ENCODE results near the gene MYZAP.

Gene MYZAP

GRCh38 chr15:57665194-57665593 is 73.5 kb downstream of the MYZAP start:
- Histone ChIP-seq H2BK5ac (ENCODE audit: low read depth, low read length, poor library complexity, severe bottlenecking) (no peak overlapping the region), H4K91ac (ENCODE audit: low read length) (no peak overlapping the region), H3K27ac (ENCODE audit: low read length, poor library complexity, severe bottlenecking) (no peak overlapping the region), H2BK12ac (ENCODE audit: low read length in 2 of 2) (no peak overlapping the region), H3K18ac (ENCODE audit: low read depth in 1 of 2, low read length in 2 of 2) (no peak overlapping the region), H2AK5ac (ENCODE audit: low read length, severe bottlenecking) (no peak overlapping the region), H3K36me3 (ENCODE audit: control insufficient read depth in 1 of 2, insufficient read depth in 2 of 2, low read depth in 1 of 2, low read length in 2 of 2) (no peaks in the 10 kb centered on the region), H3K4me3 (ENCODE audit: insufficient read depth in 1 of 2, low read depth in 1 of 2, low read length in 2 of 2) (no peak overlapping the region), H2BK120ac (ENCODE audit: low read depth, low read length) (no peak overlapping the region), H3K27me3 (ENCODE audit: control insufficient read depth in 1 of 2, insufficient read depth in 1 of 2, low read length in 2 of 2) (no peaks in the 10 kb centered on the region), H4K8ac (ENCODE audit: low read length) (no peak overlapping the region), H3K23ac (ENCODE audit: low read length in 2 of 2) (no peak overlapping the region), H3K9ac (ENCODE audit: low read length) (no peak overlapping the region), H3K14ac (ENCODE audit: low read length in 2 of 2) (no peak overlapping the region), H3K4ac (ENCODE audit: low read depth in 1 of 2, low read length in 2 of 2) (no peak overlapping the region), H3K9me3 (ENCODE audit: control insufficient read depth, low read length) (no peaks in the 10 kb centered on the region), H3K4me1 (ENCODE audit: control insufficient read depth, insufficient read depth, low read depth, low read length) (peaks cover 7% of the 10 kb centered on the region), H2BK15ac (ENCODE audit: low read depth, poor library complexity, severe bottlenecking) (no peak overlapping the region), H2AFZ (ENCODE audit: low read depth, low read length) (no peak overlapping the region), H3K79me1 (replicated peaks; ENCODE audit: low read length, poor library complexity, severe bottlenecking) (no peaks in the 10 kb centered on the region), H3K4me2 (ENCODE audit: low read length, poor library complexity, severe bottlenecking) (no peak overlapping the region)
- DNase-seq: no peak
- 95% methylated on average over 2 of the region's 2 CpGs for WGBS

GRCh38 chr15:57665939-57666338 is 74.2 kb downstream of the MYZAP start:
- Histone ChIP-seq H3K27ac (ENCODE audit: low read length, poor library complexity, severe bottlenecking) (no peak overlapping the region), H2BK5ac (ENCODE audit: low read depth, low read length, poor library complexity, severe bottlenecking) (no peak overlapping the region), H4K91ac (ENCODE audit: low read length) (no peak overlapping the region), H2BK12ac (ENCODE audit: low read length in 2 of 2) (no peak overlapping the region), H3K4me1 (ENCODE audit: control insufficient read depth, insufficient read depth, low read depth, low read length) (peaks cover 7% of the 10 kb centered on the region), H3K9ac (ENCODE audit: low read length) (no peak overlapping the region), H3K27me3 (ENCODE audit: control insufficient read depth in 1 of 2, insufficient read depth in 1 of 2, low read length in 2 of 2) (no peaks in the 10 kb centered on the region), H3K4me3 (ENCODE audit: insufficient read depth in 1 of 2, low read depth in 1 of 2, low read length in 2 of 2) (no peak overlapping the region), H3K4me2 (ENCODE audit: low read length, poor library complexity, severe bottlenecking) (no peak overlapping the region), H4K8ac (ENCODE audit: low read length) (no peak overlapping the region), H2BK15ac (ENCODE audit: low read depth, poor library complexity, severe bottlenecking) (no peak overlapping the region), H2AK5ac (ENCODE audit: low read length, severe bottlenecking) (no peak overlapping the region), H3K23ac (ENCODE audit: low read length in 2 of 2) (no peak overlapping the region), H3K4ac (ENCODE audit: low read depth in 1 of 2, low read length in 2 of 2) (no peak overlapping the region), H2AFZ (ENCODE audit: low read depth, low read length) (no peak overlapping the region), H3K18ac (ENCODE audit: low read depth in 1 of 2, low read length in 2 of 2) (no peak overlapping the region), H3K36me3 (ENCODE audit: control insufficient read depth in 1 of 2, insufficient read depth in 2 of 2, low read depth in 1 of 2, low read length in 2 of 2) (no peaks in the 10 kb centered on the region), H3K9me3 (ENCODE audit: control insufficient read depth, low read length) (no peaks in the 10 kb centered on the region), H2BK120ac (ENCODE audit: low read depth, low read length) (no peak overlapping the region), H3K79me1 (replicated peaks; ENCODE audit: low read length, poor library complexity, severe bottlenecking) (no peaks in the 10 kb centered on the region), H3K14ac (ENCODE audit: low read length in 2 of 2) (no peak overlapping the region)
- DNase-seq: no peak
- WGBS: 86% methylated on average over 2 of the region's 4 CpGs

GRCh38 chr15:57667171-57667849 is 75.6 kb downstream of the MYZAP start:
- peak; percentile 70 for DNase-seq
- no peaks in the 10 kb centered on the region for H3K79me1 ChIP-seq (replicated peaks; ENCODE audit: low read length, poor library complexity, severe bottlenecking)
- 26% methylated on average over 7 of the region's 10 CpGs for WGBS

GRCh38 chr15:57668016-57668415 is 76.3 kb downstream of the MYZAP start:
- no peak overlapping the region for H4K8ac ChIP-seq (ENCODE audit: low read length)
- no peak overlapping the region for H2AFZ ChIP-seq (ENCODE audit: low read depth, low read length)
- no peaks in the 10 kb centered on the region for H3K79me1 ChIP-seq (replicated peaks; ENCODE audit: low read length, poor library complexity, severe bottlenecking)
- peaks cover 5% of the 10 kb centered on the region for H3K4me1 ChIP-seq (ENCODE audit: control insufficient read depth, insufficient read depth, low read depth, low read length)
- no peak overlapping the region for H2BK15ac ChIP-seq (ENCODE audit: low read depth, poor library complexity, severe bottlenecking)
- H3K27ac ChIP-seq (ENCODE audit: low read length, poor library complexity, severe bottlenecking): peak overlapping the region; percentile 55
- no peaks in the 10 kb centered on the region for H3K9me3 ChIP-seq (ENCODE audit: control insufficient read depth, low read length)
- H4K91ac ChIP-seq (ENCODE audit: low read length): no peak overlapping the region
- no peak overlapping the region for H3K4ac ChIP-seq (ENCODE audit: low read depth in 1 of 2, low read length in 2 of 2)
- H3K36me3 ChIP-seq (ENCODE audit: control insufficient read depth in 1 of 2, insufficient read depth in 2 of 2, low read depth in 1 of 2, low read length in 2 of 2): no peaks in the 10 kb centered on the region
- H3K14ac ChIP-seq (ENCODE audit: low read length in 2 of 2): no peak overlapping the region
- no peak overlapping the region for H2BK120ac ChIP-seq (ENCODE audit: low read depth, low read length)
- H3K4me2 ChIP-seq (ENCODE audit: low read length, poor library complexity, severe bottlenecking): no peak overlapping the region
- no peak overlapping the region for H2BK5ac ChIP-seq (ENCODE audit: low read depth, low read length, poor library complexity, severe bottlenecking)
- DNase-seq: no peak
- 87% methylated on average over 3 of the region's 4 CpGs for WGBS
- H2BK12ac ChIP-seq (ENCODE audit: low read length in 2 of 2): no peak overlapping the region
- no peaks in the 10 kb centered on the region for H3K27me3 ChIP-seq (ENCODE audit: control insufficient read depth in 1 of 2, insufficient read depth in 1 of 2, low read length in 2 of 2)
- H3K9ac ChIP-seq (ENCODE audit: low read length): peak overlapping the region; percentile 39
- no peak overlapping the region for H3K4me3 ChIP-seq (ENCODE audit: insufficient read depth in 1 of 2, low read depth in 1 of 2, low read length in 2 of 2)
- no peak overlapping the region for H2AK5ac ChIP-seq (ENCODE audit: low read length, severe bottlenecking)
- H3K23ac ChIP-seq (ENCODE audit: low read length in 2 of 2): no peak overlapping the region
- no peak overlapping the region for H3K18ac ChIP-seq (ENCODE audit: low read depth in 1 of 2, low read length in 2 of 2)

More at GRCh38 chr15:57667171-57667849, 75.6 kb downstream of the MYZAP start:
- Histone ChIP-seq H3K4me3 (ENCODE audit: insufficient read depth in 1 of 2, low read depth in 1 of 2, low read length in 2 of 2) (peak overlapping the region in 1 of 2 experiments; percentile 46), H3K9ac (ENCODE audit: low read length) (peak overlapping the region; percentile 39), H2BK12ac (ENCODE audit: low read length in 2 of 2) (no peak overlapping the region), H4K8ac (ENCODE audit: low read length) (no peak overlapping the region), H3K9me3 (ENCODE audit: control insufficient read depth, low read length) (no peaks in the 10 kb centered on the region), H2BK15ac (ENCODE audit: low read depth, poor library complexity, severe bottlenecking) (no peak overlapping the region), H3K36me3 (ENCODE audit: control insufficient read depth in 1 of 2, insufficient read depth in 2 of 2, low read depth in 1 of 2, low read length in 2 of 2) (no peaks in the 10 kb centered on the region), H3K14ac (ENCODE audit: low read length in 2 of 2) (no peak overlapping the region), H3K4ac (ENCODE audit: low read depth in 1 of 2, low read length in 2 of 2) (no peak overlapping the region), H3K27ac (ENCODE audit: low read length, poor library complexity, severe bottlenecking) (peak overlapping the region; percentile 90), H2BK5ac (ENCODE audit: low read depth, low read length, poor library complexity, severe bottlenecking) (no peak overlapping the region), H3K4me1 (ENCODE audit: control insufficient read depth, insufficient read depth, low read depth, low read length) (peaks cover 7% of the 10 kb centered on the region), H4K91ac (ENCODE audit: low read length) (no peak overlapping the region), H3K23ac (ENCODE audit: low read length in 2 of 2) (no peak overlapping the region), H3K18ac (ENCODE audit: low read depth in 1 of 2, low read length in 2 of 2) (peak overlapping the region in 1 of 2 experiments; percentile 49), H2AFZ (ENCODE audit: low read depth, low read length) (peak overlapping the region; percentile 80), H3K4me2 (ENCODE audit: low read length, poor library complexity, severe bottlenecking) (peak overlapping the region; percentile 57), H2BK120ac (ENCODE audit: low read depth, low read length) (no peak overlapping the region), H2AK5ac (ENCODE audit: low read length, severe bottlenecking) (no peak overlapping the region), H3K27me3 (ENCODE audit: control insufficient read depth in 1 of 2, insufficient read depth in 1 of 2, low read length in 2 of 2) (no peaks in the 10 kb centered on the region)

All from mesenchymal stem cell (in vitro differentiated cells and primary cell).